Ovary (tissue), 3 donors: Measurements from ENCODE around the gene TRAPPC5.

Experiments used
- CTCF ChIP-seq, 3 donors: fragments of 450-650 bp in 2 of 3; fragments of 200-600 bp in 1 of 3; IDR thresholded peaks; one replicate each; pipeline versions ENCODE4 v1.5.1 to v1.8.0; 2016 to 2022; ENCODE audit warnings: antibody characterized with exemption in 3 of 3, mild to moderate bottlenecking in 1 of 3
- POLR2A ChIP-seq: fragments of 450-650 bp; IDR thresholded peaks from one replicate; pipeline ENCODE4 v1.6.1; 2017; ENCODE audit warnings: antibody characterized with exemption, mild to moderate bottlenecking, moderate library complexity
- donor health status: DM: no; HTN: no; CAD: no.

- TF ChIP-seq CTCF (IDR thresholded peaks at IDR 0.05): no peak
- no peak for TF ChIP-seq POLR2A
Measured at GRCh38 chr19:7654401-7654800, 26.2 kb upstream of the TRAPPC5 start.
